ENCODE results near the gene PRTG.

- TF ChIP-seq POLR2A (IDR thresholded peaks at IDR 0.05) (no peak), CTCF (IDR thresholded peaks at IDR 0.05 in 4 of 5, conservative IDR thresholded peaks at IDR 0.05 in 1 of 5) (no peak)
Measured at GRCh38 chr15:55770261-55770660, 27.3 kb upstream of the PRTG start.
